HCT116 (cell line): ENCODE data around the gene FBXO31. TPM values are rescaled to one million over a fixed set of nuclear protein-coding genes. Genes with fewer than 3 reads are reported as not detected.
A peak's percentile ranks its signal among the peaks of the same experiment; 100 is the strongest.

Experiments used
- ATAC-seq: fragments of 200-7000 bp; cut with Tn5 transposase; 2 replicates; pipeline ENCODE4 v1.9.1; 2020; ENCODE audit warnings: mild to moderate bottlenecking, moderate library complexity
- BruUV-seq: library from RNA; stranded (reverse); fragments of 400-500 nt; replicated peaks from 2 replicates; lab custom pipeline; 2021; lab: Mats Ljungman, UMichigan
- CTCF ChIA-PET: fragments of 300-600 bp; sonication (Branson Sonifier 250); formaldehyde crosslinking; loops from one replicate; lab custom pipeline; 2021; ENCODE audit warnings: antibody characterized with exemption; lab: Charles Lee
- POLR2A ChIA-PET: fragments of 300-600, 350-600 bp; sonication (Branson Sonifier 250); formaldehyde crosslinking; loops from one replicate; lab custom pipeline; 2021; ENCODE audit warnings: antibody characterized with exemption; lab: Charles Lee
- RAD21 ChIA-PET, 2 experiments: fragments of 300-600 bp; sonication (Branson Sonifier 250); formaldehyde crosslinking; loops; one replicate each; lab custom pipeline; 2023; ENCODE audit warnings: low total read pairs in 2 of 2; ENCODE audit not compliant: uncharacterized antibody in 2 of 2, unreplicated experiment in 2 of 2, low non-redundant PET in 1 of 2; lab: Charles Lee
- DNase-seq: peaks from one replicate; pipeline ENCODE4 v3.0.0-alpha.2; 2010; ENCODE audit warnings: low read depth, low spot score
- H2AFZ ChIP-seq: fragments of 200-600 bp; shearing (Covaris generic), sonication (generic); 2 replicates; pipeline ENCODE4 v1.6.1; 2017; ENCODE audit warnings: low read depth, mixed run types, mixed read lengths, antibody characterized with exemption, low read length; ENCODE audit not compliant: poor library complexity, severe bottlenecking
- H3K27ac ChIP-seq: 2 replicates; pipeline ENCODE4 v1.5.1; 2012; ENCODE audit warnings: low read depth, low read length
- H3K27me3 ChIP-seq: fragments of 200-600 bp; sonication (generic); 2 replicates; pipeline ENCODE4 v1.6.1; 2016; ENCODE audit warnings: mixed run types, low read length, mixed read lengths; ENCODE audit not compliant: insufficient read depth
- H3K36me3 ChIP-seq, 2 experiments: fragments of 200-500 bp in 1 of 2; fragments of 200-600 bp in 1 of 2; sonication (Bioruptor generic) in 1 of 2; sonication (generic) in 1 of 2; 2 replicates each; pipeline versions ENCODE4 v1.5.1 to v1.6.1; 2014 to 2016; ENCODE audit warnings: low read length in 2 of 2, inconsistent platforms in 1 of 2, mixed read lengths in 1 of 2, mixed run types in 1 of 2; ENCODE audit not compliant: insufficient read depth in 2 of 2, control insufficient read depth in 1 of 2
- H3K4me1 ChIP-seq, 2 experiments: fragments of 200-600 bp in 1 of 2; sonication (generic) in 1 of 2; 2 replicates each; pipeline versions ENCODE4 v1.5.1 to v1.6.1; 2012 to 2017; ENCODE audit warnings: low read length in 2 of 2, inconsistent platforms in 1 of 2, mild to moderate bottlenecking in 1 of 2, mixed read lengths in 1 of 2, mixed run types in 1 of 2, moderate library complexity in 1 of 2; ENCODE audit not compliant: insufficient read depth in 2 of 2, control insufficient read depth in 1 of 2
- H3K4me2 ChIP-seq: fragments of 200-600 bp; sonication (generic); 2 replicates; pipeline ENCODE4 v1.6.1; 2017; ENCODE audit warnings: mixed run types, low read length, mixed read lengths
- H3K4me3 ChIP-seq, 2 experiments: fragments of 200-600 bp in 1 of 2; sonication (generic) in 1 of 2; replicated peaks in 1 of 2; 2 replicates each; pipeline ENCODE4 v1.5.1; 2011 to 2016; ENCODE audit warnings: low read length in 2 of 2, control low read depth in 1 of 2, low read depth in 1 of 2, mild to moderate bottlenecking in 1 of 2, mixed read lengths in 1 of 2, mixed run types in 1 of 2
- H3K79me2 ChIP-seq: fragments of 200-600 bp; sonication (generic); 2 replicates; pipeline ENCODE4 v1.6.1; 2017; ENCODE audit warnings: mild to moderate bottlenecking, mixed run types, low read length, moderate library complexity, mixed read lengths; ENCODE audit not compliant: insufficient read depth
- H3K9ac ChIP-seq: fragments of 200-600 bp; sonication (generic); 2 replicates; pipeline ENCODE4 v1.6.1; 2016; ENCODE audit warnings: low read length, mixed read lengths
- H3K9me2 ChIP-seq: fragments of 200-600 bp; sonication (generic), shearing (Covaris generic); 2 replicates; pipeline ENCODE4 v1.6.1; 2017; ENCODE audit warnings: mixed run types, mild to moderate bottlenecking, moderate library complexity; ENCODE audit not compliant: insufficient read depth
- H3K9me3 ChIP-seq, 2 experiments: fragments of 200-500 bp in 1 of 2; fragments of 200-600 bp in 1 of 2; sonication (Bioruptor generic) in 1 of 2; sonication (generic) in 1 of 2; 2 replicates each; pipeline ENCODE4 v1.6.1; 2014 to 2017; ENCODE audit warnings: low read length in 2 of 2, mixed read lengths in 2 of 2, inconsistent platforms in 1 of 2, low read depth in 1 of 2, mild to moderate bottlenecking in 1 of 2, mixed run types in 1 of 2, moderate library complexity in 1 of 2; ENCODE audit not compliant: control insufficient read depth in 1 of 2, insufficient read depth in 1 of 2
- H4K20me1 ChIP-seq: fragments of 200-600 bp; sonication (generic), shearing (Covaris generic); 2 replicates; pipeline ENCODE4 v1.6.1; 2017; ENCODE audit warnings: mixed run types, mild to moderate bottlenecking, moderate library complexity; ENCODE audit not compliant: insufficient read depth
- CEBPB ChIP-seq: IDR thresholded peaks from 2 replicates; pipeline ENCODE4 v1.6.1; 2012; ENCODE audit warnings: low read depth
- EZH2 ChIP-seq: fragments of 200-600 bp; sonication (generic); IDR thresholded peaks from 2 replicates; pipeline ENCODE4 v1.6.1; 2017; ENCODE audit warnings: antibody characterized with exemption, mixed run types
- EZH2phosphoT487 ChIP-seq: fragments of 200-600 bp; IDR thresholded peaks from 2 replicates; pipeline ENCODE4 v1.6.1; 2018; ENCODE audit warnings: antibody characterized with exemption, borderline replicate concordance
- POLR2A ChIP-seq: IDR thresholded peaks from 2 replicates; pipeline ENCODE4 v1.7.0; 2011; ENCODE audit warnings: borderline replicate concordance; ENCODE audit not compliant: insufficient read depth, insufficient read length; ENCODE audit errors: extremely low read depth
- SRF ChIP-seq: IDR thresholded peaks from 2 replicates; pipeline ENCODE4 v1.6.1; 2012; ENCODE audit warnings: low read depth
- ZNF274 ChIP-seq: fragments of 200-500 bp; sonication (Bioruptor generic); IDR thresholded peaks from 2 replicates; pipeline ENCODE4 v1.6.1; 2014; ENCODE audit warnings: mild to moderate bottlenecking, low read depth, low read length, inconsistent platforms
- intact Hi-C: fragments of 100-400 bp; cut with micrococcal nuclease; formaldehyde crosslinking; loops from 2 replicates; pipeline ENCODE4 v1.10.0; 2022
- total RNA-seq: library from RNA; stranded (reverse); gene quantifications from one replicate; pipeline ENCODE4 v1.2.1, GENCODE V29; 2021; ENCODE audit not compliant: unreplicated experiment
- TF ChIP-seq, protein P1 (sequence below), 3 experiments: fragments of 200-600 bp in 1 of 3; sonication (generic) in 1 of 3; IDR thresholded peaks in 2 of 3; conservative IDR thresholded peaks in 1 of 3; 2 replicates each; pipeline ENCODE4 v1.5.1; 2012 to 2017; ENCODE audit warnings: low read depth in 2 of 3, low read length in 2 of 3, antibody characterized with exemption in 1 of 3, borderline replicate concordance in 1 of 3, control low read depth in 1 of 3, mild to moderate bottlenecking in 1 of 3, mixed read lengths in 1 of 3, mixed run types in 1 of 3, moderate library complexity in 1 of 3; ENCODE audit not compliant: insufficient read depth in 1 of 3
- TF ChIP-seq, protein P2 (sequence below): IDR thresholded peaks from 2 replicates; pipeline ENCODE4 v1.6.1; 2011; ENCODE audit warnings: mild to moderate bottlenecking, low read length, moderate library complexity; ENCODE audit not compliant: insufficient replicate concordance; ENCODE audit errors: extremely low read depth

FBXO31 gene
- total RNA-seq, 1 experiment from 2014 or later, result 52.1 TPM

DNA sequence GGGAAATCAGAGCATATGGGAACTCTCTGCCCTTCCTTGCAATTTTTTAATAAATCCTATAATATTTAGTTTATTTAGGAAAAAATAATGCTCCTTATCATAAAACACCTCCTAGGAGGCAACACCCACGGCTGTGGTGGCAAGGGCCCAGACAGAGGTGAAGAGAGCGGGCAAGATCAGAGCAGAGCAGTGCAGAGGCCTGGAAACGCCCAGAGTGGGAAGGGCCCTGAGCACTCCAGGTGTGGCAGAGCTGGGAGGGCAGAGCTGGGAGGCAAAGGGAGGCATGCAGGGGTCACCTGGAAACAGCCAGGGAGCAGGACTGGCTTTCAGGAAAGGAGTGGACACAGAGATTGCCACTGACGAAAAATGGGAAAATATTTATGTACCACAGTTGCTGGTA, 17.3 kb downstream of the FBXO31 start:
- H4K20me1 ChIP-seq, result peaks cover 16% of the 10 kb centered on the region; the same call in 1 of the 2 replicates
- H3K79me2 ChIP-seq, result peaks cover 94% of the 10 kb centered on the region
- H2AFZ ChIP-seq, result no peak overlapping the region
- H3K9me2 ChIP-seq, result no peaks in the 10 kb centered on the region
- ChIA-PET RAD21 (no interaction called here), CTCF (no interaction called here), POLR2A (no interaction called here)
- DNase-seq (no peak), ATAC-seq (peak; percentile 57; the same call in 1 of the 2 replicates)
- no peak overlapping the region for H3K9ac ChIP-seq
- BruUV-seq, result no TSS peak
- no peak for TF ChIP-seq POLR2A
- TF ChIP-seq, protein P1, sequence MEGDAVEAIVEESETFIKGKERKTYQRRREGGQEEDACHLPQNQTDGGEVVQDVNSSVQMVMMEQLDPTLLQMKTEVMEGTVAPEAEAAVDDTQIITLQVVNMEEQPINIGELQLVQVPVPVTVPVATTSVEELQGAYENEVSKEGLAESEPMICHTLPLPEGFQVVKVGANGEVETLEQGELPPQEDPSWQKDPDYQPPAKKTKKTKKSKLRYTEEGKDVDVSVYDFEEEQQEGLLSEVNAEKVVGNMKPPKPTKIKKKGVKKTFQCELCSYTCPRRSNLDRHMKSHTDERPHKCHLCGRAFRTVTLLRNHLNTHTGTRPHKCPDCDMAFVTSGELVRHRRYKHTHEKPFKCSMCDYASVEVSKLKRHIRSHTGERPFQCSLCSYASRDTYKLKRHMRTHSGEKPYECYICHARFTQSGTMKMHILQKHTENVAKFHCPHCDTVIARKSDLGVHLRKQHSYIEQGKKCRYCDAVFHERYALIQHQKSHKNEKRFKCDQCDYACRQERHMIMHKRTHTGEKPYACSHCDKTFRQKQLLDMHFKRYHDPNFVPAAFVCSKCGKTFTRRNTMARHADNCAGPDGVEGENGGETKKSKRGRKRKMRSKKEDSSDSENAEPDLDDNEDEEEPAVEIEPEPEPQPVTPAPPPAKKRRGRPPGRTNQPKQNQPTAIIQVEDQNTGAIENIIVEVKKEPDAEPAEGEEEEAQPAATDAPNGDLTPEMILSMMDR (IDR thresholded peaks at IDR 0.05 in 2 of 3, conservative IDR thresholded peaks at IDR 0.05 in 1 of 3; ENCODE audit: borderline replicate concordance in 1 of 3, insufficient read depth in 1 of 3, low read depth in 2 of 3, low read length in 2 of 3), result no peak
- TF ChIP-seq EZH2, result no peak
- H3K4me2 ChIP-seq, result no peak overlapping the region
- no peak overlapping the region for H3K4me3 ChIP-seq
- peaks cover 3 to 19% of the 10 kb centered on the region in 2 experiments; a peak in 1 of 4 replicates for H3K36me3 ChIP-seq
- H3K4me1 ChIP-seq, result peaks cover 0 to 7% of the 10 kb centered on the region in 2 experiments; a peak in 2 of 4 replicates
- no peaks in the 10 kb centered on the region for H3K27me3 ChIP-seq
- intact Hi-C loops, result no loop called here
- peak overlapping the region; percentile 3; the same call in 1 of the 2 replicates for H3K27ac ChIP-seq
- no peaks in the 10 kb centered on the region for H3K9me3 ChIP-seq

DNA sequence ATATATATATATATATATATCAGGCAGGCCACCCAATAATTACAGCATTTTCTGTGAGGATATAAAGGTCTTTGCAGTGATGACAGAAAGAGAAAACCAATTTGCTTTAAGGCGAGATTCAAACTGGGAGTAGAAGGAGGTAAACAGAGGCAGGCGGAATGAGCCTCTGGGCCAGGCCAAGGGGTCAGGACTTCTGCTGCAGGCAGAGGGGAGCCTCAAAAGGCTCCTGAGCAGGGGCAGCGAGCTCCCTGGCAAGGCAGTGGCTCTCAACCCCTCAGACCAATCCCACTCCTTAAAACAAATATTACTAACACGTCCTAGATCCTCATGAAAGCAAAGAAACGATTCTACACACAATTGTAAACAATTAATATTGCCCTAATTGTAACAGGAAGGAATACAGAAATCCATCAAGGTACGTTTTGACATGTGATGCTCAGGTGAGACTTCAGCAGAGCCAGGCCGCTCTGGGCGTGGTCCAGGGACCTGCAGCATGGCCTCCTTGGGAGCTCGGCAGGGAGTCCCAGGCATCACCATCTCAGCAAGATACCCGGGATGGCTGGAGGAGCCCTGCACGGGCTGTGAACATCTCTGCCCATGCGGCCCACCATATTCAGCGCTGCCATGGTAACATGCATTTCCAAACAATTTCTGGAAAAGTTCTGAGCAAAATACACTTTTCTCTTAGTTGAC, 18.4 kb downstream of the FBXO31 start:
- RAD21 ChIA-PET, result no interaction called here

More for the DNA sequence above, 18.4 kb downstream of the FBXO31 start:
- H3K9ac ChIP-seq, result no peak overlapping the region
- no peaks in the 10 kb centered on the region for H3K9me3 ChIP-seq
- TF ChIP-seq, protein P2, sequence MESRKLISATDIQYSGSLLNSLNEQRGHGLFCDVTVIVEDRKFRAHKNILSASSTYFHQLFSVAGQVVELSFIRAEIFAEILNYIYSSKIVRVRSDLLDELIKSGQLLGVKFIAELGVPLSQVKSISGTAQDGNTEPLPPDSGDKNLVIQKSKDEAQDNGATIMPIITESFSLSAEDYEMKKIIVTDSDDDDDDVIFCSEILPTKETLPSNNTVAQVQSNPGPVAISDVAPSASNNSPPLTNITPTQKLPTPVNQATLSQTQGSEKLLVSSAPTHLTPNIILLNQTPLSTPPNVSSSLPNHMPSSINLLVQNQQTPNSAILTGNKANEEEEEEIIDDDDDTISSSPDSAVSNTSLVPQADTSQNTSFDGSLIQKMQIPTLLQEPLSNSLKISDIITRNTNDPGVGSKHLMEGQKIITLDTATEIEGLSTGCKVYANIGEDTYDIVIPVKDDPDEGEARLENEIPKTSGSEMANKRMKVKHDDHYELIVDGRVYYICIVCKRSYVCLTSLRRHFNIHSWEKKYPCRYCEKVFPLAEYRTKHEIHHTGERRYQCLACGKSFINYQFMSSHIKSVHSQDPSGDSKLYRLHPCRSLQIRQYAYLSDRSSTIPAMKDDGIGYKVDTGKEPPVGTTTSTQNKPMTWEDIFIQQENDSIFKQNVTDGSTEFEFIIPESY, result no peak
- TF ChIP-seq EZH2phosphoT487 (no peak), ZNF274 (no peak), CEBPB (no peak), SRF (no peak)
- no peaks in the 10 kb centered on the region for H3K9me2 ChIP-seq
- H3K27ac ChIP-seq, result no peak overlapping the region
- peaks cover 0 to 7% of the 10 kb centered on the region in 2 experiments; a peak in 2 of 4 replicates for H3K4me1 ChIP-seq
- intact Hi-C loops, result no loop called here
- H2AFZ ChIP-seq, result no peak overlapping the region
- no peak for DNase-seq
- no TSS peak for BruUV-seq
- H3K79me2 ChIP-seq, result peaks cover 94% of the 10 kb centered on the region
- H3K27me3 ChIP-seq, result no peaks in the 10 kb centered on the region
- no peak for ATAC-seq
- peaks cover 3 to 27% of the 10 kb centered on the region in 2 experiments; a peak in 1 of 4 replicates for H3K36me3 ChIP-seq
- H3K4me2 ChIP-seq, result no peak overlapping the region
- ChIA-PET POLR2A (no interaction called here), CTCF (no interaction called here)
- H4K20me1 ChIP-seq, result peaks cover 16% of the 10 kb centered on the region; the same call in 1 of the 2 replicates
- no peak overlapping the region for H3K4me3 ChIP-seq
